Thyroid gland (tissue), 4 donors: ENCODE results near the gene PITHD1.

Experiments
- CTCF ChIP-seq, 6 experiments: fragments of 200-600 bp in 3 of 6; fragments of 450-650 bp in 3 of 6; sonication (generic) in 3 of 6; IDR thresholded peaks; one replicate each; pipeline ENCODE4 v1.5.1; 2016 to 2019; ENCODE audit warnings: antibody characterized with exemption in 6 of 6, mild to moderate bottlenecking in 2 of 6, inconsistent platforms in 1 of 6, moderate library complexity in 1 of 6
- POLR2A ChIP-seq, 2 donors: fragments of 450-650 bp; IDR thresholded peaks; one replicate each; pipeline ENCODE4 v1.6.1; 2017; ENCODE audit warnings: antibody characterized with exemption in 2 of 2, mild to moderate bottlenecking in 2 of 2, moderate library complexity in 1 of 2

GRCh38 chr1:23824711-23825075, 46.5 kb downstream of the PITHD1 start:
- TF ChIP-seq CTCF (IDR thresholded peaks at IDR 0.05) (no peak), POLR2A (IDR thresholded peaks at IDR 0.05) (no peak)
